Measurements from ENCODE around the gene NUP43.

DNA sequence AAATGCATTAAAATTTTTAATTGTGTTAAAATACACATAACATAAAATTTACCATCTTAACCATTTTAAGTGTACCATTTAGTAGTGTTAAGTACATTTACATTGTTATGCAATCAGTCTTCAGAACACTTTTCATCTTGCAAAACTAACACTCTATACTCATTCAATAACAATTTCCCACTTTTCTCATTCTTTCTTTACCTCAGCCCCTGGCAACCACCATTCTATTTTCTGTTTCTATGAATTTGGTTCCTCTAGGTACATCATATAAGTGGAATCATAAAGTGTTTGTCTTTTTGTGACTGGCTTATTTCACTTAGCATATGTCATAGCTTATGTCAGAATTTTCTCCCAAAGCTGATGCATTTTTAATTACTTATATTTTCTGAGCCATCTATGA, 35.4 kb upstream of the NUP43 start:
- TF ChIP-seq, protein P1, sequence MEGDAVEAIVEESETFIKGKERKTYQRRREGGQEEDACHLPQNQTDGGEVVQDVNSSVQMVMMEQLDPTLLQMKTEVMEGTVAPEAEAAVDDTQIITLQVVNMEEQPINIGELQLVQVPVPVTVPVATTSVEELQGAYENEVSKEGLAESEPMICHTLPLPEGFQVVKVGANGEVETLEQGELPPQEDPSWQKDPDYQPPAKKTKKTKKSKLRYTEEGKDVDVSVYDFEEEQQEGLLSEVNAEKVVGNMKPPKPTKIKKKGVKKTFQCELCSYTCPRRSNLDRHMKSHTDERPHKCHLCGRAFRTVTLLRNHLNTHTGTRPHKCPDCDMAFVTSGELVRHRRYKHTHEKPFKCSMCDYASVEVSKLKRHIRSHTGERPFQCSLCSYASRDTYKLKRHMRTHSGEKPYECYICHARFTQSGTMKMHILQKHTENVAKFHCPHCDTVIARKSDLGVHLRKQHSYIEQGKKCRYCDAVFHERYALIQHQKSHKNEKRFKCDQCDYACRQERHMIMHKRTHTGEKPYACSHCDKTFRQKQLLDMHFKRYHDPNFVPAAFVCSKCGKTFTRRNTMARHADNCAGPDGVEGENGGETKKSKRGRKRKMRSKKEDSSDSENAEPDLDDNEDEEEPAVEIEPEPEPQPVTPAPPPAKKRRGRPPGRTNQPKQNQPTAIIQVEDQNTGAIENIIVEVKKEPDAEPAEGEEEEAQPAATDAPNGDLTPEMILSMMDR (IDR thresholded peaks at IDR 0.05) = no peak
- TF ChIP-seq POLR2A (IDR thresholded peaks at IDR 0.05) = no peak

Measured in uterus (tissue), 2 donors.